NB4 (cell line): Measurements from ENCODE around the gene C21orf58.

Experiments
- CTCF ChIP-seq: IDR thresholded peaks from one replicate; pipeline ENCODE4 v1.5.1; 2012; ENCODE audit warnings: low read depth, low read length
- MAX ChIP-seq: IDR thresholded peaks from 2 replicates; pipeline ENCODE4 v1.6.1; 2011; ENCODE audit warnings: low read depth, low read length
- MYC ChIP-seq: IDR thresholded peaks from 2 replicates; pipeline ENCODE4 v1.6.1; 2011; ENCODE audit warnings: low read depth, low read length
- POLR2A ChIP-seq: IDR thresholded peaks from 2 replicates; pipeline ENCODE4 v1.6.1; 2011; ENCODE audit warnings: mild to moderate bottlenecking; ENCODE audit not compliant: insufficient read length; ENCODE audit errors: extremely low read depth

- no peak for TF ChIP-seq POLR2A
- no peak for TF ChIP-seq CTCF
- no peak for TF ChIP-seq MYC
- TF ChIP-seq MAX: no peak
Measured at GRCh38 chr21:46354518-46354917, 30.8 kb upstream of the C21orf58 start.
